EL (cell line): ENCODE measurements around the gene TAGLN2.

Experiments used
- DNase-seq: peaks from one replicate; pipeline ENCODE4 v3.0.0-alpha.2; 2016

The TAGLN2 gene

DNA sequence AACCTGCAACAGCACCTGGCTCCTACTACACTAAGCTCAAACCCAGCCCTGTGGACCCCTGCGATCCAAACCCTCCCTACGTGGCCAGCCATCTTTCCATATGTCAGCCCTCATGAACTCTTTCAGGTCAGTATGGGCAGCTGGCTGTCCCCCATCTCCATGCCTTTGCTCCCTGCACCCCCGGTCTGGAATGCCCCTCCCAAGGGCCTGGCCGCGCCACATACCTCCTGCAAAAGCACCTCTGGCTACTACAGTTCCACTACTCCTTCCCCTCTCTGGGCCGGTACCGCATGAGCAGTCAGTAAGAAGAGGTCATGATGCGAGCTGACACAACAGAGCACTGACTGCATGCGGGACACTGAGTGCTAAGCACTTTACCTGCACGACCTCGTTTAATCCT lies 10.0 kb upstream of the TAGLN2 start:
- no peak for DNase-seq

DNA sequence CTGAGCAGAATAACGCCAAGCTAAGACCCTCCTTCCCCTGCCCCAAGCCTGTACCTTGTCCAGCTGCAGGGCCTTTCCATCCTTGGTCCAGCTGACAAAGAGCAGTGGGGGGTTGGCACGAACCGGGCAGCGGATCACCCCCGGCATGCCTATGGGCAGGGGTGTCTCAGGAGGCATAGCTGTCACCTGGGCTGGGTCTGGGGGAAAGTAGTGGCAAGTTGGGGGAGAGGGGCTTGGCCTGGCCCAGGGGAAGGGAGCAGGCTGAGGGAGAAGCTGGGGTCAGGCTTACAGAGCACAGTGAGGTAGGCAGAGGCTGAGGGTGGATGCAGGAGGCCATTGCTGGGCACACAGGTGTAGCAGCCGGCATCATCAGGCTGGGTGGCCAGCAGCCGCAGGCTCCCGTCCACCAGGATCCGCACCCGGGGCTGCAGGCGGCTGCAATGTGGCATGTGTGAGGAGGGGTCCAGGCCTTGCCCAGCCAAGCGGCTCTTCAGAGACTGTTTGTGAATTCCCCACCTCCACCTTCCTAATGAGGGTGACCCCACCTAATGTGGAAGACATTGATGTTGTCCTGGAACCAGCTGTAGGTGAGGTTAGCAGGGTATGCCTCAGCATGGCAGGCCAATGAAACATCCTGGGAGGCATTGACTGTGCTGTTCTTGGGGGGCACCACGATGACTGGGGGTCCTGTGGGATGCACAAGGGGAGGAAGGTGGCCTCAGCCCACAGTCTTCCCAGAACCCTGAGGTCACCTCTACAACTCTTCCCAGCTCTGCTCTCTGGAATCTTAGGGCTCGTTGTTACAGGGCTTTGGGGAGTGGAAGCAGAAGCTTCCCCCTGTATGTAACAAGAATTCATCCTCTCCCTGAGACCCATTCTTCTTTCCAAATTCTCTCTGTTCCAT lies 9.1 kb upstream of the TAGLN2 start:
- no peak for DNase-seq

DNA sequence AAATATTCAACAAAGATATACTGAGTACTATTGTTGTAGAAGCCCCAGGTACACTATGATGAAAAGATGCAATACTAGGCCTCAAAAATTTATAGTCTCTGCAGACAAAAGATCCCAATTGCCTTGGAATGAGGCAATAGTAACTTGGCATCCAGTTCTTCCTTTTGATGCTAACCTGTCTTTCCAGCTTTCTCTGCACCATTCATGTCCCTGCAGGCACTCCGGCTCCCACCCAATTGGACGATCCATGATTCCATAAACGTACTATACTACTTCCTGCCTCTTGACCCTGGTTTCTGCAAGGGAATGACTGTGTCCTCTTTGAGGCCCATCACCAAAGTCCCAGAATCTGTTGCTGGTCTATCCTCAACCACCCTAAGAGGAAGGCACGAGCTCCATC lies 8.0 kb upstream of the TAGLN2 start:
- DNase-seq: no peak

DNA sequence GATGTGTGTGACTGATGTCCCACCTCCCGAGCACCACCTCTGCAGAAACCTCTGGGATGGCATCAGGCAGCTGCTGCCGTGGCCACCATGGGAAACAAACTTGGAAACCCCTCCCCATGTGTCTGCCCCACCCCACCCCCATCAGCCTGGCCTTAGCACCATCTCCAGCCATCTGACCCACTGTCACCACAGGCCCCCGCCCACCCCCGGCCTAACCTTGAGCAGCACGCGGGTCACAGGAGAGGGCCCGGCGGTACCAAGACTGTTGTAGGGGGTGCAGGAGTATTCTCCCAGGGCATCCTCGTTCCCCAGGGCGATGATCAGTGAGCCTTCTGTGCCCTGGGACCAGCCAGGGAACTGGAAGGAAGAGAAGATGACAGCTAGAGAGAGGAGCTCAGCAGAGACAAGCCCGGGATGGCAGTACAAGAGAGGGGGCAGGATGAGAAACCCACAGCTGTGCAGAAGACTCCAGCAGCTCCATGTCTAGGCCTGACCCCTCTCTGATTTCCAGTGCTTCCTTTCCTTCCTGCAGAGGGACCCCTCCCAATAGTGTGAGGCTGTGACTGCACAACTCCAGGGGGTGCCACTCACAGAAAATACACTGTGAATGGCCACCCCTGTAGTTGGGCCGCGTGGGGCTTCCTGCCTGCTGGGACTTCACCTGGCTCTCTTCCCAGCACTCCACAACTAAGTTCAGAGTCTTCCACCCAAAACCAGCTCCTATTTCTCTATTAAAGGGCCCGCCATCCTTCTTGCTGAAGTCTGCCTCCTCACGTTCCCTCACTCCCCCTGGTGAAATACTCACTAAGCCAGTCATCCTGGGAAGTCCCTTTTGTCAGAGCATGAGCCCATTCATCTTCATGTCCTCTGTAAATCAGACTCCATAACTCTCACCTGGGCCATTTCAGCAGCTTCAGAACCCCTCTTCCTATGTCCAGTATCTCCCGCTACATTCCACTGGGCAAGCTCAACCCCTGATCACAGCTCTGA lies 7.3 kb upstream of the TAGLN2 start:
- no peak for DNase-seq

DNA sequence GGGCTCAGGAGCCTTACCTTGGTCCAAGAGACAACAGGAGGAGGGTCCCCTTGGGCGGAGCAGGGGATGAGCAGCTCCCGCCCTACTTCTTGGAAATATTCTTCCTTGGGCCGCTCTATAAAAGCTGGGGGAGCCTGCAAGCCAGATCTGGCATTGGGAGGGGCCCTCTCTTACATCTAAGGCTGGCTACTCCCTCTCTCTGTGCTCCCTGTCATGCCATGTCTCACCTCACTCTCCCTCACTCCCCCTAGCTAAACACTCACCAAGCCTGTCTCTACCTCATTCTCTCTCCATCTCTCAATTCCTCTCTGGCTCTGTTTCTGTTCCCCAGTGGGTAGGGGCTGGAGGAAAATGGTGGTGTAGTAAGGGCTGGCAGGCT lies 6.5 kb upstream of the TAGLN2 start:
- DNase-seq: no peak

DNA sequence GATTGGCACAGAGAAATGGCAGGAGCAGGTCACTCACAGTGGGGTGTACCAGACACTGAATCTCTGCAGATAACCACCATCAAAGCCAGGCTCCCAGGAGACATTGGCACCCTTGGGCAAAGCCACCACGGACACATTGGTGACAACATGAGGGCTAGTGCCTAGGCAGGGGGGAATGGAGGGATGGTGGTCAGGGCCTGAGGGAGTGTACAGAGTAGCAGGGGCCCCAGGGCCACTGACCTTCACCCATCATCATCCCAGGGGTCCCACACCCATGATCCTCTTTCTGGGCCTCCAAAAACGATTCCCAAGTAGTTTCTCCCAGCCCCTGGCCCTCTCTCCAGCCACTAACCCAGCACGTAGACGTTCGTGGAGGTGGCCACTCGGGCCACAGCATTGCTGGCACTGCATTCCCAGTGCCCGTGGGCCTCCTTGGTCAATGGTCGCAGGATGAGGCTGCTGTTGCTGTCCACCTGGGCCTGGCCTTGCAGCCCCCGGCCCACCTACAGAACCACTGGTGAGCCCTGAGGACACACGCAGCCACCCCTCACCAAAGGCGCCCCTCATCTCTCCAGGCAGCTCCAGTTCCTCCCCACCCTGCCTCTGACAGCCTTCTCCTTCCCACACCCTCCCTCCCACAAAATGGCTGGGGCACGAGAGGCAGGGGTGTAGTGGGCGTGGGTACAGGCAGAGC lies 5.9 kb upstream of the TAGLN2 start:
- DNase-seq: no peak

DNA sequence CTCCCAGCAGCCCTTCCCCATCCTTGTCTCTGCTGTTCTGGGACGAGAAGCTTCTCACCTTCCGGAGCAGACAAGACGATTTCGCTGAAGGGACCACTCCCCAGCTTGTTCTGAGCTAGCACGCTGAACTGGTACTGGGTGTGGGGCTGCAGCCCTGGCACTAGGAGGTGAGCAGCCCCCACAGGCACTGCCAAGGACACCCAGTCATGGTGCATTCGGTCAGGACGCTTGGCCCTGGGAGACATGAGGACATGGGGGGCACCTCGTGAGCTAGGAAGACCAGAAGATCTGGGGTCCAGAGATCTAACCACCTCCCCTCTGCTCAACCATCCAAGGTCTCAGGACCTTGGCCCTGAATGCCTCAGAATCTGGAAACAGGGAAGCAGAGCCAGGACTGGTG lies 5.3 kb upstream of the TAGLN2 start:
- DNase-seq: no peak

DNA sequence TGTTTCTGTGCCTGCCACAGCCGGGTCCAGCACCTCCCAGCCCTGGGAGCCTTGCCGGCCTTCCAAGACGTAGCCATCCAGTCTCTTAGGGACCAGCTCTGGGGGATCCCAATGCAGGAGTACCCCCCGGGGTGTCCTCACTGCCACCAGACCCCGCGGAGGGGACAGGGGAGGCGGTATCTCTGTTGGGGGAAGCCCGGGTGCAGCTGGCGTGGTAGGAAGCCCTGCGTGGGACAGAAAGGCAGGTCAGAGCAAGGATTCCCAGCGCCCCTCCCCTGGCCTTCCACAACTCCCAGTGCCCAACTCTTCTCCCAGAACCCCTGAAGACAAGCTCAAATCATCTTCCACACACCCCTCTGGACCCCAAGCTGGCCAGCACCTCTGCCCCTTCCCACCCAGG lies 4.9 kb upstream of the TAGLN2 start:
- no peak for DNase-seq

DNA sequence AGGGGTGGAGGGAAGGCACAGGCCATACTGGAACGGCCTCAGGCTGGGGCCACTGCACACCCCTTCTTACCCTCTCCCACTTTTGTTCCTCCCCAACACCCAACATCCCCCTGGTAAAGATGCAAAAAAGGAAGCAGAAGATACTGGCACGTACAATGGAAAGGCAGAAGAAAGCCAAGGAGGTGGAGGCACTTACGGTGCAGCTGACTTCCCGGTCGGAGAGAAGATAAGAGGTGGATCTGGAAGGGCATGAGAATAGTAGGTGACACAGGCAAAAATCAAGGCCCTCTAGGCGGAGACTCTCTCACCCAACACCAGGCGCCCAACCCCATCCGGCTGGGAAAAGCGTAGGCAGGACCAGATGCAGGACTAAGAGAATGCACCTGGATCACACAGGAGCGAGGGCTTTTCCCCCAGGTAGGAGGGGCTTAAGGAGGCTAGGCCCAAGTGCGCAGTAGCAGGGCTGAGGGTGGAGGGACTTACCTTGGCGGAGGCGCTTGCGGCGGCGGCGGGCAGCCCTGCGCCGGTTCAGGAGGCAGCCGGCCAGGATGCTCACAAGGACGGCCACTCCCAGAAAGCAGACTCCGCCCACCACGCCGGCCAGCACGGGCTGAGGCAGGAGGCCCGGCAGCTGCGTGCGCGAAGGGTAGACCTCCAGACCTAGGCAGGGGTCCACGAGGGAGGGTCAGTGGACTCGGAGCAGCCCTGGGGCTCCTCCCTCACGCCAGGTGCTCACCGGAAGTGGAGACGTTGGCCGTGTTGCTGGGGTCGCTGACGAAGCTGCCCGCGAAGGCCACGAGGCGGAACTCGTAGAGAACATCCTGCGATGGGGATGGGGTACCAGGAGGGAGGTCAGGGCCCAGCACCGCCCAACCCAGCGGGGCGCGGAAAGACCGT lies 4.1 kb upstream of the TAGLN2 start:
- DNase-seq: no peak

DNA sequence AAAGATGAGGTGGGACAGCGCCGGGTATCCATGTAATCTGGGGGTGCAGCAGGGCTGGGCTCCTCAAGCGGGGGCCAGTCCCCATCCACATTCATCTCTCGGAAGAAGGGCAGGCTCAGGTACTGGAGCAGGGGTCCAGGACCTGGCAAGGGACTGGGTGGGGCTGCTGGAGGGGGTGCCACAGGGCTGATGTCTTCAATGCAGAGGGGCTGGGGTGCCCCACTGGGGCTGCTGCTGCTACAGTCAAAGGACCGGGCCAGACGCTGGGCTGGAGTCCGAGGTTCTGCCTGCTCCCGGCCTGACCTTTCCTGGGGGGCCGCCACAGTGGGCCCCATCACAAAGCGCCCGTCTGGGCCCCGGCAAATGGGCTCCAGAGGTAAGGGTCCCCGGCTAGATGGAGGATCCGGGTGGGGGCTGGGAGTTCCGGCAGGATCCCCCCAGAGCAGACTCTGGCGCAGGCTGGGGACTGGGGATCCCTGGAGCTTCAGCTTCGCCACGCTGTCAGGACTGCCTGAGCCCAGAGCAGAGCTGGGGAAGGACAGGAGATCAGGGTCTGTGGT lies 3.3 kb upstream of the TAGLN2 start:
- DNase-seq: no peak

DNA sequence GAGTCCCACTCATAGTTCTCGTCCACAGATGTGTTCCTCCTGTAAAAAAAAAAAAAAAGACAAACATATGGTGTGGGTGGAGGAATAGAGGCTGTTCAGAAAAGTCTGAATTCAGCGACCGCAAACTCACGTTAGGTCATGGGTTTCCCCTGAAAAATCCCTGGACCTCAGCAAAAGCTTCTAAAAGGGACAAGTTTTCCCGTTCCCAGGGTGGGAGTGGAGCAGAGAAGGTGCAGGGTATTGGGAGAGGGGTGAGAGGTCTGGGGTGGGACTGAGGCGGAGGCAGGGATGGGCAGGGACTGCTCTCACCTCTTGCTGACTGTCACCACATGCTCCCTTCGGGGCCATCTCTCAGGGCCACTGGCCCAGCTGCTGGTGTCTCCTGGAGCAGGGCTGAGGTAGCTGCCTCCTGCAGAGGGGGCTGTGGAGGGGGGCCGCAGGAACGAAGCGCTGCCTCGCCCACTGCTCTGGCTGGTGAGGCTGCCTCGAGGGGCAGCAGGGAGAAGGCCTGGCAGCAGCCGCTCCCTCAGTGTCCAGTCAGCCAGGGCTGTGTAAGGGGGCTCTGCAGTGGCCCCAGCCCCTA lies 2.6 kb upstream of the TAGLN2 start:
- no peak for DNase-seq

DNA sequence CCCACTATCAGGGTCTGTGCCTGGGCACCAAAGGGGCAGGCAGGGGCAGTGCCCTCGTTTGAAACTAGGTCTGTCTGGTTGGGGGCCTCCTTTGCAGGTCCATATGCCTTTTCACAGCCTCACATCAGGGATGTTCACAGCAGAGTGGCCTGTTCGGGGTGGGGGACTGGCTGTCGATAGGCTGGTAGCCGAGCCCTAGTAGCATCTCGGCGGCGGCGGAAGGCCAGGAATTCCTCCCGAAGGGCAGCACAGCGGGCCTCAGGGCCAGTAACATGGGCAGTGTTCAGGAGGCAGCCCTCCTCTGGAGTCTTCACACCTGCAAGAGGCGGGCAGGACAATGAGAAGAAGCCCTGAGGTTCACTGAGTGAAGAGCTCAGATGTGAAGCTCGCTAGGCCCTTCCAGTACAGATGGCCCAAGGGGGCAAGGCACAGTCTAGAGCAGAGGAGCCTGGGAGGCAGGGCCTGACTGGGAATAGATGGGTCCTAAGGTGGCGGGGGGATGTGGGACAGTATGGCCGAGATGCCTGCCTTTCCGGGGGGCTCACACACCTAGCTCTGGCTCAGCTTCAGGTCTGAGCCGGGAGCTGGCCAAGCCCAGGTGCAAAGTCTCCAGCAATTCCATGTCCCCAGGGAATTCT lies 2.0 kb upstream of the TAGLN2 start:
- DNase-seq: no peak

DNA sequence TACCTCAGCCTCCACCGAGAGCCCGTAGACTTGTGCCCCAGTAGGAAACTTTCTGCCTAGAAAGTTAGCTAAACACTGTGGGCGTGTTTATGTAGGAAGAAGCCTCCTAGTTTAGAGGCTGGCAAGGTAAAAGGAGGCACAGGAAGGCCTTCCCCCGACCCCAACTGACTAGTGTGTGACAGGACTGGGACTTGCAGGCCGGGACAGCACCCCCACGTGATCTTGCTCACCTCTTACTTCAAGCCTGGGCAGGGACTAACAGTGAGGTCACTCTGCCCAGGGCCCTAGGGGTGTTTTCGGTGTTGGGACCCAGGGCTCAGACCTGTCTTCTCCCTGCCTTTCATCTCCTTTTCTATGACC lies 392 bp upstream of the TAGLN2 start:
- no peak for DNase-seq

DNA sequence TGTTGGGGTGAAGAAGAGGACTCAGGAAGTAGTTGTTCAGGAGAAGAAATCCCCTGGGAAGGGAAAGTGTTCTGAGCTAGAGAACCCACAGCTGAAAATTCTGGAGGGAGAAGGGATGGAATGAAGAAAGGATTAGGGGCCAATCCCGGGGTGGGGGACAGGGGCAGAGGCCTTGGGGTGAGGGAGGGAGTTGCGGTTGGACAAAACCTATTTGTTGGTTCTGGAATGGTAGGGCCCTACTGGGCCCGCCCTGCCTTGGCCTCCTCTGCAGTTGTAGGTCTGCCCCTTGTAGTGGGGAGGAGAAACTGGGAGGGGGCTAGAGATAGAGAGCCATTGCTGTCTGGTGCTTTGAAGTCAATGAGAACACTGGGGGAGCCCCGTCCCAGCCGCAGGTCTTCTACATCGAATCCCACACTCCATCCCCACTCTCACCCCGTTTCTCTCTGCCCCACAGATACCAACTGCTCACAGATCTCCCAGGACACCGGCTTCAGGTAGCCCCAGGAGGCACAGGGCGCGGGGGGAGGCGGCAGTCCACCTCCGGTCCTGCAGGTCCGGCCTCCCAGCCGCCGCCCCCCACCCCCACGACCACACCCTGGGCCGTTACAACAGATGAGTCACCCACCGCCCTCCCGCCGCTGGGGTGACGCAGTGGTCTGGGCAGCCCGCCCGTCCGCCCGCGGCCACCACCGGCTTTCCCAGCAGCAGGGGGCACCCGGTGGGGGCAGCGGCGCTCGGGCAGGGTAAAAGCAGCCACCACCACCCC lies 1.1 kb downstream of the TAGLN2 start:
- peak; percentile 93 for DNase-seq

DNA sequence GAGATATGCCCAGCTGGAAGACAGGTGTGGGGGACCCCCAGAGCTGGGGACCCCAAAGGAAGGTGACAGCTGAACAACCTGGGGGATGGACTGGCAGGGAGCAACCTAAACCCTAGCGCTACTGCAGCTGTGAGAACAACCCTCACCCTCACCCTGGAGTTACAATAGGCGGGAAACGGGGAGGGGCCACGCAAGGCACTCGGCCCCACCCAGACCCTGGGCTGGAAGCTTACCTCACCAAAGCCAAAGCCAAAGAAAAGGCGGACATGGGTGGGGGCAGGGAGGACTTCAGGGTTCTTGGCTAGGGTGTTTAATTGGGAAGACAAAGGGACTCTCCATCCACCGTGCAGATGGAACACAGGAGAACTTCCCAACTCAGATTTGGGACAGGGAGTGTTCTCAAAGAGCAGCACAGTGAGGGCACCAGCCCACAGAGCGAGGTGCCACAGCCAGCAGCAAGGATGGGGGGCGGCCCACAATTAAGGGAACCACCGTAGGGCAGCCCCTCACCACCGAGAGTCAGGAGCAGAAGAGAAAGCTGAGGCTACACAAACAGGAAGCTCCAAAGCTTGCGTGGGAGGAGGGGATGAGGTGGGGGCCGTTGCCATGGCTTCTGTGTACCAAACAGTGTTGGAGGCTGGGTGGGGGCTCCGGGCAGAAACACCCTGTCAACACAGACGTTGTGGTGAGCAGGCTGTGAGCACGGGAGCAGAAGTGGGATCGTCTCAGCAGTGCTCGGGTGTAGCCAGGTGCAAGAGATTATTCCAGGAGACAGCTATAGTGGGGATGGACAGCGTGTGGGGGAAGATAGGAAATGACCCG lies 1.9 kb downstream of the TAGLN2 start:
- peak; percentile 92 for DNase-seq

DNA sequence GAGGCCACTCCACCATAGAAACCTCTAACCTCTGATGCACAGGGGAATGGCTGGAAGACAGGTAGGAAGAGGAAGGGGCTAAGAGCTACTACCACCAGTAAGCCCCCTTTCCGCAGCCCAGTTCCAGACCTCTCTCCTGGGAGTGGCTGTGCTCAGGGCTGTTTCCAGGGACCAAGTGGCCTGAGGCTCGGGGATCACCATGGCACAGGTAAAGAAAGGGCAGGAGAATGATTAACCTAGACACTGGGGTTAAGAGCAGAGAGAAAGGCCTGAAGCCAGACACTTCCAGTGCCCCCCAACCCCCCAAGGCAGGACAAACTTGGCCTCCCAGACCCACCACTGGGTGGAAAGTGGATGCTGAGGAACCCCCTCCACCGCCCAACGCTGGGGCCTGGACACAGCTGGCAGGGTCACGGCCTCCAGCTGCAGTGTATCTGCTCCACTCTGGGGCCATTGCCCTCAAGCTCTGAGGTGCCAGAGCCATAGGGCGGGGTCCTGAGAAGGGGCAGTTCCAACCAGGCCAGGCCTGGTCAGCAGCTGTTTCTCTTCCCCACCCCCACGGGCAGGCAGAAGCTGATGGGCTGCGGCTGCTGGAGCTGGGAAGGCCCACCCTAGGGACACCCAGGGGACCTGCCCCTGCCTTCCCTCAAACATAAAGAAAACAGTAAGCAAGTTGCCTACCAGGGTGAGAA lies 2.6 kb downstream of the TAGLN2 start:
- peak; percentile 36 for DNase-seq

DNA sequence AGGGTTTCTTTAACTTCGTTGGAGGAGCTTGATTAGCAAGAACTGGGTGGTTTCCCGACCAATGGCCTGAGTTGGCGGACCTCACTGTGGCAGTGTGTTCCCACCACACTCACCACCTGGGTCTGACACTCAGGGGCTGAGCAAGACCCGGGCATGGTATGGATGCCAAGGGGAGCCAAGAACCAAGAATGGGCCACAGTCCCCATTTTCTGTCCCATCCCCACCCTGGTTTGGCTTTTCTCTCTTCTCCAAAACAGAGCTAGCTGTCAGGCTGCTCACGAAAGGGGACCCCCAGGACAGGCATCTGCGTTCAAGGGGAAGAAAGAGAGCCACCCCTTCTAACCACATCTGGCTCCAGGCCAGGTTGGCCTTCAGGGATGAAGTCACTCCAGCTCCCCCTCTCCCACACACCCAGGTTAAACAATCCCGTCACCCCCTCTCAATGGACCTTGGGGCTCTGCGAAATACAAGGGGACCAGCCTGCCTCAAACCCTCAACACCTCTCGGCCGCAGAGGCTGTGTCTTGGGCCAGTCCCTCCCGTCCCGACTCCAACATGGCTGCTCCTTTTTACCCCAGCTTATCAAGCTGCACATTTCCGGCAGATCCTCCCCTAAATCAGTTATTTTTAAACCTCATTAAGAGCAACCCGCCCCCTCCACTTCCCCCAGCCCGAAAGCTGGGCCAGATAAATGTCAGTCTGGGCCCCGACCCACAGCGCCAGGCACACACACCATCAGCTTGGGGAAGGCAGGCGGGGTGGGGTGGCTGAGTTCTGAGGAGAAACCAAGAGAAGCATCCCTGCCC lies 3.4 kb downstream of the TAGLN2 start:
- DNase-seq: peak; percentile 38

DNA sequence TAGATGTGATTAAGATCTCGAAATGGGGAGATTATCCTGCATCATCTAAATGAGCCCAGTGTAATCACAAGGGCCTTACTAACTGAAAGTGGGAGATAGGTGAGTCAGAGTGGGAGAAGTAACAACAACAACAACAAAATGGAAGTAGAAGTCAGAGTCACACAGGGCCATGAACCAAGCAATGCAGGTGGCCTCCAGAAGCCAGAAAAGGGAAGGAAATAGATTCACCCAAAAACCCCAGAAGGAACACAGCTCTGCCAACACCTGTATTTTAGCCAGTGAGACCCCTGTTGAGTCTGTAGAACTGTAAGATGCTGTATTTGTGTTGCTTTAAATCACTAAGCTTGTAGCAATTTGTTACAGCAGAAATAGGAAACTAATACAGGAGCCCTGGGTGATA lies 4.1 kb downstream of the TAGLN2 start:
- DNase-seq: no peak
